ENCODE data around the gene EHMT2.
A peak's percentile ranks its signal among the peaks of the same experiment; 100 is the strongest.
"Not testable (repeated sequence)": the region's sequence is repeated elsewhere in the genome, so short reads cannot be mapped to it uniquely, and the experiment has no call there.

EHMT2 gene

DNA sequence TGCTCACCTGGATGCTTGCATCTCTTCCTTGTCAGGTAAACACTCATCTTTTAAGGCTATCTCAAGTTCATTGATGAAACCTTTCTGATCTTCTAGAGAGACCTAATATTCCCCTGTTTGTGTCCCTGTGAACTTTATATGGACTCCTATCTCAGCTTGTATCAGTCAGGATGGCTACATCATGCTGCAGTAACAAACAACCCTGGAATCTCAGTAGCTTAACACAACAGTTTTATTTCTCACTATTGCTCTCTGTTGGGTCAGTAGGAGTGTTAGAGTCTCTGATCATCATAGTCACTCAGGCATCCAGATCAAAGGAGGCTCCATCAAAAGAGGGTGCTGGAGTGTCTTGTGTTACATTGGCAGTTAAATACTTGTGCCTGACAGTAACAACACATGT lies 17.9 kb upstream of the EHMT2 start:
- no peak for DNase-seq (ENCODE audit: low read depth)

GRCh38 chr6:31911826-31912585 lies 14.5 kb upstream of the EHMT2 start:
- no peak for DNase-seq (ENCODE audit: low read depth)

DNA sequence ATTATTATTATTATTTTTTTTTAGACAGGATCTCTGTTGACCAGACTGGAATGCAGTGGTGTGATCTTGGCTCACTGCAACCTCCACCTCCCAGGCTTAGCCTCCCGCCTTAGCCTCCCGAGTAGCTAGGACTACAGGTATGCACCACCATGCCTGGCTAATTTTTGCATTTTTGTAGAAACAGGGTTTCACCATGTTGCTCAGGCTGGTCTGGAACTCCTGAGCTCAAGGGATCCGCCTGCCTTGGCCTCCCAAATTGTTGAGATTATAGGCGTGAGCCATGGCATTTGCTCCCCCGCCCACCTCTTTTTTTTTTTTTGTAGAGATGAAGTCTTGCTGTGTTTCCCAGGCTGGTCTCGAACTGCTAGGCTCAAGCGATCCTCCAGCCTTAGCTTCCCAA lies 11.8 kb upstream of the EHMT2 start:
- DNase-seq (ENCODE audit: low read depth): not testable (repeated sequence)

DNA sequence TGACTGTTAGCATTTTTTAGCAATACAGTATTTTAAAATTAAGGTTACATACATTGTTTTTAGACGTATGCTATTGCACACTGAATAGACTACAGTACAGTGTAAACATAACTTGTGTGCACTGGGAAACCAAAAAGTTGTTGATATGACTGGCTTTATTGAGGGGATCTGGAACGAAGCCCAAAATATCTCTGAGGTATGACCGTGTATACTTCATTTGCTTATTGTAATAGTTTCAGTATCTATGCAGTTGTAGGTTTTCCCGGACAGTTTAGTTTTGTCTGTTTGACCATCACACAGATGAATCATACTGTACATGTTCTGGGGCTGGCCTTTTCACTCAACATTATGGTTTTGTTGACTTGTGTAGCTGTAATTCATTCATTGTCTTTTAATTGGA lies 11.3 kb upstream of the EHMT2 start:
- no peak for DNase-seq (ENCODE audit: low read depth)

- DNase-seq (ENCODE audit: low read depth): not testable (repeated sequence)
Observed at GRCh38 chr6:31908255-31908654, 10.8 kb upstream of the EHMT2 start.

- no peak for DNase-seq (ENCODE audit: low read depth)
Observed at GRCh38 chr6:31907158-31907813, 9.8 kb upstream of the EHMT2 start.

- not testable (repeated sequence) for DNase-seq (ENCODE audit: low read depth)
Observed at GRCh38 chr6:31906727-31907126, 9.2 kb upstream of the EHMT2 start.

GRCh38 chr6:31906122-31906521 lies 8.6 kb upstream of the EHMT2 start:
- no peak for DNase-seq (ENCODE audit: low read depth)

GRCh38 chr6:31905041-31905440 lies 7.5 kb upstream of the EHMT2 start:
- no peak for DNase-seq (ENCODE audit: low read depth)

DNA sequence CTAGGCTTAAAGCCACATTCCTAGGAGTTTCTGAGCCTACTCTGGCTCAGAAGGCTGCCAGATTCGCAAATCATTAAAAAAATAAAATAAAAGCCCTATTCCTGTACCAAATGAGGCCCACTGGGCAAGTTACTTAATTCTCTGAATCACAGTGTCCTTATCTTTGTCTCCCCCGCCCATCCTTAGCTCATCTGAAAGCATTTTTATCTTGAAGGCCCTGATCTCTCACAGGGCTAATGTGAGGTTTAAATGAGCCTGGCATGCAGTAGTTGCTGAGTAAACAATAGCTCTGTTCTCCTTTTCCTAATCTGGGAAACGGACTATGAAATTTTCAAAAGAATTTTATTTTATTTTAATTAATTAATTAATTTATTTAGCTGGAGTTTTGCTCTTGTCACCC lies 6.5 kb upstream of the EHMT2 start:
- no peak for DNase-seq (ENCODE audit: low read depth)

DNA sequence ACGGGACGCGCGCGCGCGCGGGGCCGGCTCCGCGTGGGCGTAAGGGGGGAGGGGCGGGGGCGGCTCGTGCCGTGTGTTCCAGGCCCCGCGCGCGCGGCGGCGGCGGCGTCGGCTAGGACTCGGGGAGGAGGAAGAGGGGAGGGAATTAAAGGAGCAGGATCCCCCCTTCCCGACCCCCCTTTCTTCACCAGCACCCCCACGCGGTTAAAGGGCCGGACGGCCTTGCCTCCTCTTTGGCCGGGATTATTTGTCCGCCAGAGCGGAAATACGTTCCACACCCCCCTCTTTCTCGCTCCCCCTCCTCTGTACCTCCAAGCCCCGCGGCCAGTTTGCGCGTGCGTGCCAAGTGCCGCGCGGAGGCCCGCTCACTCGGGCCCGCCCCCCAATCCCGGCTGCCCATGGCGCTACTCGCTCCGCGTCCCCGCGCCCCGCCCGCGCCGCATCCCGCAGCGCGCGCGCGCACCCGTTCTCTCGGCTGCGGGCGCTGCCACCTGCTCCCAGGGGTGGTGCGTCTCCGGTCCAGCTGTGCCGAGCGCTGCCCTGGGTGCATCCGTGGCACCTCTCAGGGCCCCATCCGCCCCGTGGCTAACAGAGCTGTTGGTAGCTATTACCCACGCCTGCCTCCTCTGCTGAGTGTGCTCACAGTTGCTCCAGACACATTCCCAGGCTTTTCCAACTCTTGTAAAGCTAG lies 4.6 kb upstream of the EHMT2 start, which contains the start of gene ZBTB12:
ZBTB12 (minus strand) TSS at position 134 of the 691 bp plus-strand sequence. CDS start 781 bp downstream, outside the sequence.
- peak; percentile 52 for DNase-seq (ENCODE audit: low read depth)

DNA sequence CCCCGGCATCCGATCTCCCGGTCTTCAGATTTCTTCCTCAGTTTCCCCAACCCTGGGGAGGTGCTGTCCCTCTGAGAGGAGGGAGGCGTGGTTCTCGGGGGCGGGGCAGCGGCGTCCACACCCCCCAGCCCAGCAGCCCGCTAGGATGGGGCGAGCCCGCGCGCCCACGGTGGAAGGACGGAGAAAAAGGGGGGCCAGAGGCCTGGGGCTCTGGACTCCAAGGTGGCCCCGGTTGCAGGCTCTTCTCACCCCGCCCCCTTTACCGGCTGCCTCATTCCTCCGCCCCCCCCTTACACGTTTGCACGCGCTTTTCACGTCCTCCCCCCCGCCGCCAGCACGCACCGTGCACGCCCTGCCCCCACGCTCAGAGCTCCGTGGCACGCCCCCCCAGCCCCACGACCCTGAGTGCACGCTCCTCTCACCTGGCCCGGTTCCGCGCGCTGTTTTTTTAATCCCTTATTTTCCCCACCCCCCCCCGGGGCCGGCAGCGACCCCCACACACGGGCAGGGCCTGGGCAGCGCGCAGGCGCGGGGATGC lies 4.0 kb upstream of the EHMT2 start:
- peak; percentile 37 for DNase-seq (ENCODE audit: low read depth)

GRCh38 chr6:31900917-31901414 lies 3.5 kb upstream of the EHMT2 start:
- DNase-seq (ENCODE audit: low read depth): no peak

GRCh38 chr6:31899882-31900722 lies 2.6 kb upstream of the EHMT2 start:
- DNase-seq (ENCODE audit: low read depth): no peak

DNA sequence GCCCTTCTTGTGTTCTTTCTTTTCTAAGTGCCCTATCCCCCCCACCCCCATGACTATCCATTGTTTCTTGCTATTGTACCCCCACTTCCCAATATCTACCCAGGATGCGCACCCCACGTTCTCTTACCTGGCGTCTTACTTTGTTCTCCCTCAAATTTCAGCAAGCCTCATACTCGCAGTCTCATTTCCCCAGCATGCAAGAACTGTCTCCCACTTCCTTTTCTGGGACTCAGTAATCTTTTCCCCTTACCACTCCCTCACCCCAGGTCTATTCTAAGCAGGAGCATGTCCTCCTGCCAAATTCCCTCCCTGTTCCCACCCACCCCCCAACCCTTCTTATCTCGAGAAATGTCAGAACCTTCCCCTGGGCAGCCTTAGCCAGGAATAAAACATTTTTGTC lies 1.7 kb upstream of the EHMT2 start:
- DNase-seq (ENCODE audit: low read depth): no peak

- DNase-seq (ENCODE audit: low read depth): no peak
Observed at GRCh38 chr6:31898383-31899011, 999 bp upstream of the EHMT2 start.

- DNase-seq (ENCODE audit: low read depth): no peak
Observed at GRCh38 chr6:31896856-31897611, 464 bp downstream of the EHMT2 start.

- no peak for DNase-seq (ENCODE audit: low read depth)
Observed at GRCh38 chr6:31896493-31896855, 1.0 kb downstream of the EHMT2 start.

DNA sequence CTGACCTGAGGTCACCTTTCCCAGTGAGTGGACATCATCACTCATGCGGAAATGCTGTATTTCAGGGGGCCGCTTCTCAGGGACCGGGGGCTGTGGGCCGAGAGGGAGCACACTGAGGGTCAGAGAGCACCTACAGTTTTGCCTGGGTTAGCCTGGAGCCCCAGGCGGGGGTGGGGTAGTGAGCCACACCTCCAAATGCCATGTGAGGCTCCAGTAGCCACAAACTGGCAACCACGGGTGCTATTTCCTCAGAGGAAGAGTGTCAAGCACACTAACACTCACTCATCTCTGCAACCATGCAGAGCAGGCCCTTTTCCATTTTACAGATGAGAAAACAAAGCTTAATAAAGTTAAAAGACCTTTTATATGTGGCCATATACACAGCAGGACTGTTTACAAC lies 4.7 kb downstream of the EHMT2 start:
- DNase-seq (ENCODE audit: low read depth): no peak

GRCh38 chr6:31889331-31889972 lies 8.0 kb downstream of the EHMT2 start:
- DNase-seq (ENCODE audit: low read depth): no peak

All from stimulated activated CD8-positive, alpha-beta memory T cell treated with anti-CD3 and anti-CD28 coated beads, Interleukin-15, amount 100 ng/mL, for 1 hour (primary cell).